Panc1 (cell line): Measurements from ENCODE around the gene NEU1. TPM values are rescaled to one million over a fixed set of nuclear protein-coding genes. Genes with fewer than 3 reads are reported as not detected.
A peak's percentile ranks its signal among the peaks of the same experiment; 100 is the strongest.

Experiments used
- ATAC-seq: fragments of 200-7000 bp; cut with Tn5 transposase; 2 replicates; pipeline ENCODE4 v1.9.1; 2020; ENCODE audit warnings: mild to moderate bottlenecking, moderate library complexity
- BruUV-seq: library from RNA; stranded (reverse); fragments of 400-500 nt; replicated peaks from 2 replicates; lab custom pipeline; 2021; lab: Mats Ljungman, UMichigan
- CTCF ChIA-PET: fragments of 300-600 bp; sonication (Branson Sonifier 250); formaldehyde crosslinking; loops from one replicate; lab custom pipeline; 2022; ENCODE audit warnings: antibody characterized with exemption; lab: Charles Lee
- POLR2A ChIA-PET: fragments of 300-600 bp; sonication (Branson Sonifier 250); formaldehyde crosslinking; loops from one replicate; lab custom pipeline; 2022; ENCODE audit warnings: antibody characterized with exemption; lab: Charles Lee
- DNase-seq: peaks from one replicate; pipeline ENCODE4 v3.0.0-alpha.2; 2010; ENCODE audit warnings: low read depth, low spot score
- H3K27ac ChIP-seq: 2 replicates; pipeline ENCODE4 v1.5.1; 2011; ENCODE audit warnings: mild to moderate bottlenecking, low read length, inconsistent platforms
- H3K27me3 ChIP-seq: fragments of 200-500 bp; sonication (Bioruptor generic); 2 replicates; pipeline ENCODE4 v1.6.0; 2014; ENCODE audit warnings: low read length, inconsistent platforms; ENCODE audit not compliant: control insufficient read depth, insufficient read depth
- H3K36me3 ChIP-seq: fragments of 200-500 bp; sonication (Bioruptor generic); 2 replicates; pipeline ENCODE4 v1.5.1; 2014; ENCODE audit warnings: inconsistent platforms, mild to moderate bottlenecking, low read length, moderate library complexity; ENCODE audit not compliant: control insufficient read depth, insufficient read depth
- H3K4me1 ChIP-seq: 2 replicates; pipeline ENCODE4 v1.5.1; 2011; ENCODE audit warnings: inconsistent platforms, mild to moderate bottlenecking, low read length, moderate library complexity; ENCODE audit not compliant: control insufficient read depth, insufficient read depth
- H3K4me3 ChIP-seq, 2 experiments: 2 replicates each; pipeline ENCODE4 v1.5.1; 2011 to 2012; ENCODE audit warnings: low read depth in 2 of 2, low read length in 2 of 2, mild to moderate bottlenecking in 2 of 2, inconsistent platforms in 1 of 2, moderate library complexity in 1 of 2
- H3K9me3 ChIP-seq: fragments of 200-500 bp; sonication (Bioruptor generic); 2 replicates; pipeline ENCODE4 v1.5.1; 2014; ENCODE audit warnings: low read depth, mild to moderate bottlenecking, inconsistent platforms, low read length, moderate library complexity; ENCODE audit not compliant: control insufficient read depth, insufficient read depth
- CTCF ChIP-seq: fragments of 450-650 bp; IDR thresholded peaks from 2 replicates; pipeline ENCODE4 v1.5.1; 2017; ENCODE audit warnings: mild to moderate bottlenecking
- POLR2AphosphoS5 ChIP-seq: IDR thresholded peaks from 2 replicates; pipeline ENCODE4 v1.6.1; 2012; ENCODE audit warnings: mild to moderate bottlenecking, low read depth, low read length, moderate library complexity
- SIN3A ChIP-seq: IDR thresholded peaks from 2 replicates; pipeline ENCODE4 v1.6.1; 2012; ENCODE audit warnings: low read depth, mild to moderate bottlenecking, low read length, moderate library complexity, borderline replicate concordance; ENCODE audit not compliant: insufficient read depth
- TCF7L2 ChIP-seq: IDR thresholded peaks from 2 replicates; pipeline ENCODE4 v1.6.1; 2011; ENCODE audit warnings: mild to moderate bottlenecking, low read depth, low read length, inconsistent platforms
- in situ Hi-C: cut with HindIII; loops from 2 replicates; pipeline ENCODE4 v1.10.0; 2016; ENCODE audit warnings: low sequenced_read_pairs, low pct_unique_long_range_greater_than_20kb
- intact Hi-C: fragments of 100-400 bp; cut with micrococcal nuclease; formaldehyde crosslinking; loops from one replicate; pipeline ENCODE4 v1.10.0; 2022; ENCODE audit not compliant: unreplicated experiment
- total RNA-seq: library from RNA; stranded (reverse); gene quantifications from one replicate; pipeline ENCODE4 v1.2.1, GENCODE V29; 2021; ENCODE audit not compliant: unreplicated experiment
- TF ChIP-seq, protein P1 (sequence below), 2 experiments: IDR thresholded peaks; 2 replicates each; pipeline ENCODE4 v1.6.1; 2011 to 2012; ENCODE audit warnings: low read depth in 2 of 2, control low read depth in 1 of 2, low read length in 1 of 2, mild to moderate bottlenecking in 1 of 2, moderate library complexity in 1 of 2; ENCODE audit not compliant: insufficient read depth in 1 of 2

The NEU1 gene
- total RNA-seq, 1 experiment from 2014 or later = 111 TPM

- ATAC-seq (no peak), DNase-seq (no peak)
- no peak for TF ChIP-seq CTCF
- no peak for TF ChIP-seq TCF7L2
- TF ChIP-seq, protein P1, sequence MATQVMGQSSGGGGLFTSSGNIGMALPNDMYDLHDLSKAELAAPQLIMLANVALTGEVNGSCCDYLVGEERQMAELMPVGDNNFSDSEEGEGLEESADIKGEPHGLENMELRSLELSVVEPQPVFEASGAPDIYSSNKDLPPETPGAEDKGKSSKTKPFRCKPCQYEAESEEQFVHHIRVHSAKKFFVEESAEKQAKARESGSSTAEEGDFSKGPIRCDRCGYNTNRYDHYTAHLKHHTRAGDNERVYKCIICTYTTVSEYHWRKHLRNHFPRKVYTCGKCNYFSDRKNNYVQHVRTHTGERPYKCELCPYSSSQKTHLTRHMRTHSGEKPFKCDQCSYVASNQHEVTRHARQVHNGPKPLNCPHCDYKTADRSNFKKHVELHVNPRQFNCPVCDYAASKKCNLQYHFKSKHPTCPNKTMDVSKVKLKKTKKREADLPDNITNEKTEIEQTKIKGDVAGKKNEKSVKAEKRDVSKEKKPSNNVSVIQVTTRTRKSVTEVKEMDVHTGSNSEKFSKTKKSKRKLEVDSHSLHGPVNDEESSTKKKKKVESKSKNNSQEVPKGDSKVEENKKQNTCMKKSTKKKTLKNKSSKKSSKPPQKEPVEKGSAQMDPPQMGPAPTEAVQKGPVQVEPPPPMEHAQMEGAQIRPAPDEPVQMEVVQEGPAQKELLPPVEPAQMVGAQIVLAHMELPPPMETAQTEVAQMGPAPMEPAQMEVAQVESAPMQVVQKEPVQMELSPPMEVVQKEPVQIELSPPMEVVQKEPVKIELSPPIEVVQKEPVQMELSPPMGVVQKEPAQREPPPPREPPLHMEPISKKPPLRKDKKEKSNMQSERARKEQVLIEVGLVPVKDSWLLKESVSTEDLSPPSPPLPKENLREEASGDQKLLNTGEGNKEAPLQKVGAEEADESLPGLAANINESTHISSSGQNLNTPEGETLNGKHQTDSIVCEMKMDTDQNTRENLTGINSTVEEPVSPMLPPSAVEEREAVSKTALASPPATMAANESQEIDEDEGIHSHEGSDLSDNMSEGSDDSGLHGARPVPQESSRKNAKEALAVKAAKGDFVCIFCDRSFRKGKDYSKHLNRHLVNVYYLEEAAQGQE (IDR thresholded peaks at IDR 0.05; ENCODE audit: insufficient read depth in 1 of 2, low read depth in 2 of 2, low read length in 1 of 2) = no peak
- no peak for TF ChIP-seq SIN3A
- TF ChIP-seq POLR2AphosphoS5 = no peak
- Histone ChIP-seq H3K27me3 (no peaks in the 10 kb centered on the region), H3K36me3 (no peaks in the 10 kb centered on the region; the same call in 1 of the 2 replicates), H3K4me1 (peaks cover 23% of the 10 kb centered on the region), H3K4me3 (no peak overlapping the region), H3K9me3 (no peaks in the 10 kb centered on the region), H3K27ac (no peak overlapping the region; the same call in 1 of the 2 replicates)
- ChIA-PET CTCF (no interaction called here), POLR2A (no interaction called here)
- BruUV-seq = no TSS peak
- intact Hi-C loops (no loop called here), in situ Hi-C loops (no loop called here)
Measured at GRCh38 chr6:31899882-31900722, 37.5 kb upstream of the NEU1 start.

- POLR2A ChIA-PET = interaction anchor here (0.7 kb wide), 1 partner anchor 70 kb away, joined by 7 read pairs; no protein-coding TSS in a partner anchor
- CTCF ChIA-PET = interaction anchor here (0.6 kb wide), 1 partner anchor 20 kb away, joined by 9 read pairs; no protein-coding TSS in a partner anchor
- Histone ChIP-seq H3K27ac (peak overlapping the region; percentile 91; the same call in 1 of the 2 replicates), H3K4me1 (peaks cover 23% of the 10 kb centered on the region), H3K27me3 (no peaks in the 10 kb centered on the region), H3K4me3 (no peak overlapping the region), H3K36me3 (no peaks in the 10 kb centered on the region; the same call in 1 of the 2 replicates), H3K9me3 (no peaks in the 10 kb centered on the region)
- intact Hi-C loops = no loop called here
- ATAC-seq = no peak
- TF ChIP-seq POLR2AphosphoS5 = no peak
- no peak for TF ChIP-seq TCF7L2
- in situ Hi-C loops = no loop called here
- BruUV-seq = no TSS peak
- DNase-seq = no peak
Measured at GRCh38 chr6:31899215-31899614, 36.6 kb upstream of the NEU1 start.
